Liver (tissue), 9 donors: ENCODE results near the gene C3orf18. TPM values are rescaled to one million over a fixed set of nuclear protein-coding genes. Genes with fewer than 3 reads are reported as not detected.

Experiments
- DNase-seq: peaks from one replicate; pipeline ENCODE4 v3.0.0-alpha.2; 2017; ENCODE audit warnings: low spot score
- H3K27ac ChIP-seq, 2 donors: one replicate each; pipeline ENCODE4 v1.7.0; 2013; ENCODE audit warnings: inconsistent platforms in 2 of 2, low read length in 2 of 2, control low read depth in 1 of 2, low read depth in 1 of 2, mild to moderate bottlenecking in 1 of 2
- H3K27me3 ChIP-seq, 4 donors: one replicate each; pipeline versions ENCODE4 v1.6.1 to v1.7.0; 2013; ENCODE audit warnings: low read length in 3 of 4, inconsistent platforms in 1 of 4, mild to moderate bottlenecking in 1 of 4, moderate library complexity in 1 of 4; ENCODE audit not compliant: control insufficient read depth in 4 of 4, insufficient read depth in 4 of 4
- H3K36me3 ChIP-seq, 4 donors: one replicate each; pipeline versions ENCODE4 v1.6.1 to v1.7.0; 2013; ENCODE audit warnings: low read length in 3 of 4, mild to moderate bottlenecking in 3 of 4, low read depth in 1 of 4, moderate library complexity in 1 of 4; ENCODE audit not compliant: control insufficient read depth in 4 of 4, insufficient read depth in 3 of 4
- H3K4me1 ChIP-seq, 4 donors: one replicate each; pipeline versions ENCODE4 v1.6.1 to v1.7.0; 2013; ENCODE audit warnings: low read length in 3 of 4, mild to moderate bottlenecking in 3 of 4, moderate library complexity in 1 of 4; ENCODE audit not compliant: control insufficient read depth in 4 of 4, insufficient read depth in 4 of 4
- H3K4me3 ChIP-seq, 3 donors: one replicate each; pipeline versions ENCODE4 v1.6.1 to v1.7.0; 2013; ENCODE audit warnings: low read length in 3 of 3, control low read depth in 1 of 3, low read depth in 1 of 3, mild to moderate bottlenecking in 1 of 3
- H3K9ac ChIP-seq, 2 donors: one replicate each; pipeline ENCODE4 v1.7.0; 2013; ENCODE audit warnings: low read length in 2 of 2, mild to moderate bottlenecking in 2 of 2, moderate library complexity in 2 of 2, control low read depth in 1 of 2, low read depth in 1 of 2
- H3K9me3 ChIP-seq, 4 donors: one replicate each; pipeline versions ENCODE4 v1.6.1 to v1.7.0; 2013; ENCODE audit warnings: low read length in 3 of 4; ENCODE audit not compliant: control insufficient read depth in 4 of 4
- ATF3 ChIP-seq: IDR thresholded peaks from 2 replicates; pipeline ENCODE4 v1.6.1; 2016; ENCODE audit warnings: antibody characterized with exemption
- CTCF ChIP-seq: fragments of 150-350 bp; IDR thresholded peaks from 2 replicates; pipeline ENCODE4 v1.5.1; 2017; ENCODE audit warnings: improper control_type of control experiment, low read depth, low read length; ENCODE audit not compliant: missing input control
- EGR1 ChIP-seq, 2 donors: IDR thresholded peaks; 2 replicates each; pipeline ENCODE4 v1.6.1; 2016 to 2018; ENCODE audit warnings: antibody characterized with exemption in 2 of 2, low read depth in 2 of 2
- FOXA1 ChIP-seq: IDR thresholded peaks from 2 replicates; pipeline ENCODE4 v1.6.1; 2016; ENCODE audit warnings: antibody characterized with exemption
- FOXA2 ChIP-seq: IDR thresholded peaks from 2 replicates; pipeline ENCODE4 v1.6.1; 2016; ENCODE audit warnings: antibody characterized with exemption
- GABPA ChIP-seq, 2 donors: IDR thresholded peaks in 1 of 2; conservative IDR thresholded peaks in 1 of 2; 2 replicates each; pipeline ENCODE4 v1.6.1; 2016; ENCODE audit warnings: antibody characterized with exemption in 2 of 2, mild to moderate bottlenecking in 1 of 2, moderate library complexity in 1 of 2
- HNF4A ChIP-seq, 2 donors: conservative IDR thresholded peaks; 2 replicates each; pipeline ENCODE4 v1.6.1; 2016; ENCODE audit warnings: antibody characterized with exemption in 2 of 2, mild to moderate bottlenecking in 2 of 2
- HNF4G ChIP-seq: IDR thresholded peaks from 2 replicates; pipeline ENCODE4 v1.6.1; 2016; ENCODE audit warnings: antibody characterized with exemption
- JUND ChIP-seq, 2 donors: IDR thresholded peaks; 2 replicates each; pipeline ENCODE4 v1.6.1; 2016; ENCODE audit warnings: antibody characterized with exemption in 2 of 2
- MAX ChIP-seq: IDR thresholded peaks from 2 replicates; pipeline ENCODE4 v1.6.1; 2016; ENCODE audit warnings: antibody characterized with exemption
- NR2F2 ChIP-seq: IDR thresholded peaks from 2 replicates; pipeline ENCODE4 v1.6.1; 2016; ENCODE audit warnings: antibody characterized with exemption
- RAD21 ChIP-seq, 2 donors: IDR thresholded peaks; 2 replicates each; pipeline ENCODE4 v1.6.1; 2016; ENCODE audit warnings: antibody characterized with exemption in 2 of 2, mild to moderate bottlenecking in 2 of 2
- REST ChIP-seq: IDR thresholded peaks from 2 replicates; pipeline ENCODE4 v1.6.1; 2016; ENCODE audit warnings: antibody characterized with exemption, mild to moderate bottlenecking
- RXRA ChIP-seq, 2 donors: IDR thresholded peaks; 2 replicates each; pipeline ENCODE4 v1.6.1; 2017 to 2018; ENCODE audit warnings: antibody characterized with exemption in 2 of 2, mild to moderate bottlenecking in 1 of 2
- SP1 ChIP-seq: IDR thresholded peaks from 2 replicates; pipeline ENCODE4 v1.6.1; 2018; ENCODE audit warnings: antibody characterized with exemption, mild to moderate bottlenecking
- TAF1 ChIP-seq: conservative IDR thresholded peaks from 2 replicates; pipeline ENCODE4 v1.6.1; 2016; ENCODE audit warnings: antibody characterized with exemption, mild to moderate bottlenecking
- YY1 ChIP-seq: IDR thresholded peaks from 2 replicates; pipeline ENCODE4 v1.6.1; 2016; ENCODE audit warnings: antibody characterized with exemption, mild to moderate bottlenecking
- ZBTB33 ChIP-seq: IDR thresholded peaks from 2 replicates; pipeline ENCODE4 v1.6.1; 2016; ENCODE audit warnings: antibody characterized with exemption
- WGBS: extraction: QIAGEN DNeasy Blood & Tissue Kit; methylation state at CpG from one replicate; pipeline ENCODE4 v1.1.7; 2013; 5-methylcytosine and 5-hydroxymethylcytosine counted together
- polyA plus RNA-seq, 2 donors: library from polyadenylated mRNA; stranded (reverse) in 1 of 2; unstranded in 1 of 2; fragments of 200-250 nt in 1 of 2; fragments of >200 nt in 1 of 2; fragmentation: Nextera tagmentation in 1 of 2; extraction: Ambion mirVana in 1 of 2; gene quantifications; one replicate each; pipeline versions ENCODE4 v1.2.1 to v1.2.3, GENCODE V29; 2013 to 2015
- total RNA-seq, 2 donors: library from RNA; depleted of rRNA; stranded (reverse); fragments of >200 nt; gene quantifications; one replicate each; pipeline ENCODE4 v1.2.3, GENCODE V29; 2014
- donor health status: healthy.
- donor health status: healthy.
- donor health status: healthy.
- donor health status: healthy.
- donor health status: healthy.

C3orf18 gene
- total and polyA plus RNA-seq, 4 donors, result 0.54 to 2.7 (median 1.5) TPM

GRCh38 chr3:50581459-50581842 lies 13.9 kb upstream of the C3orf18 start:
- no peak for DNase-seq
- TF ChIP-seq YY1 (no peak), HNF4A (conservative IDR thresholded peaks at IDR 0.05) (peak in 1 of 2 donors; percentile 26)
- Histone ChIP-seq H3K9ac (no peak overlapping the region), H3K27me3 (no peaks in the 10 kb centered on the region), H3K9me3 (no peaks in the 10 kb centered on the region), H3K4me3 (no peak overlapping the region), H3K27ac (peak overlapping the region; percentile 55 to 72), H3K4me1 (peaks cover 45 to 74% (median 67%) of the 10 kb centered on the region in 4 donors), H3K36me3 (peaks cover 0 to 14% (median 3%) of the 10 kb centered on the region in 4 donors)
- 86% methylated on average over 2 of the region's 2 CpGs for WGBS

- Histone ChIP-seq H3K27me3 (no peaks in the 10 kb centered on the region), H3K27ac (peak overlapping the region; percentile 55 to 72), H3K4me1 (peaks cover 42 to 68% (median 61%) of the 10 kb centered on the region in 4 donors), H3K4me3 (no peak overlapping the region), H3K9me3 (no peaks in the 10 kb centered on the region), H3K36me3 (peaks cover 0 to 14% (median 3%) of the 10 kb centered on the region in 4 donors), H3K9ac (peak overlapping the region in 1 of 2 donors; percentile 33)
- DNase-seq, result no peak
- WGBS, result 49% methylated on average over 9 of the region's 9 CpGs
- TF ChIP-seq FOXA2, result peak; percentile 12
- TF ChIP-seq NR2F2, result no peak
- TF ChIP-seq GABPA (IDR thresholded peaks at IDR 0.05 in 1 of 2, conservative IDR thresholded peaks at IDR 0.05 in 1 of 2), result no peak
- TF ChIP-seq YY1, result peak; percentile 58
- peak in 1 of 2 donors; percentile 31 for TF ChIP-seq JUND (IDR thresholded peaks at IDR 0.05)
- TF ChIP-seq HNF4A (conservative IDR thresholded peaks at IDR 0.05), result peak; percentile 46 to 73
- TF ChIP-seq REST, result no peak
- TF ChIP-seq RXRA (IDR thresholded peaks at IDR 0.05), result peak; percentile 63 to 85
- TF ChIP-seq CTCF, result peak; percentile 2
- TF ChIP-seq MAX, result no peak
- TF ChIP-seq ATF3, result no peak
- TF ChIP-seq HNF4G, result no peak
- peak; percentile 50 for TF ChIP-seq SP1
- no peak for TF ChIP-seq EGR1 (IDR thresholded peaks at IDR 0.05; ENCODE audit: low read depth in 2 of 2)
- TF ChIP-seq FOXA1, result no peak
- TF ChIP-seq RAD21 (IDR thresholded peaks at IDR 0.05), result peak in 1 of 2 donors; percentile 27
- no peak for TF ChIP-seq ZBTB33
- no peak for TF ChIP-seq TAF1
Measured at GRCh38 chr3:50580683-50581458, 13.3 kb upstream of the C3orf18 start.
